Left colon (tissue), 2 donors: Measurements from ENCODE around the gene KATNB1. TPM values are rescaled to one million over a fixed set of nuclear protein-coding genes. Genes with fewer than 3 reads are reported as not detected.
"Not testable (repeated sequence)": the region's sequence is repeated elsewhere in the genome, so short reads cannot be mapped to it uniquely, and the experiment has no call there.

ENCODE experiments used
- ATAC-seq: fragments of 200-7000 bp; cut with Tn5 transposase; one replicate; pipeline ENCODE4 v1.9.1; 2020; ENCODE audit warnings: mild to moderate bottlenecking, moderate library complexity
- DNase-seq, 2 donors: peaks; one replicate each; pipeline ENCODE4 v3.0.0-alpha.2; 2020
- intact Hi-C, 2 donors: fragments of 100-400 bp; cut with DNase I in 1 of 2; cut with micrococcal nuclease in 1 of 2; formaldehyde crosslinking; loops; one replicate each; pipeline versions ENCODE4 v1.11.2 to v1.14.0; 2022; cut with DNase I, micrococcal nuclease
- total RNA-seq, 2 donors: library from RNA; stranded (reverse); fragmentation: NEBNext Ultra II Directional; extraction: Animal tissue kit (Norgen Biotek cat#: 25700); gene quantifications; one replicate each; pipeline ENCODE4 v1.2.1, GENCODE V29; 2021
- donor health status: DM: no; HTN: no; CAD: no.
- donor health status: DM: yes; HTN: yes; CAD: no.

KATNB1 gene
- total RNA-seq, 2 donors from 2014 or later, result 17.2 to 18.1 TPM

DNA sequence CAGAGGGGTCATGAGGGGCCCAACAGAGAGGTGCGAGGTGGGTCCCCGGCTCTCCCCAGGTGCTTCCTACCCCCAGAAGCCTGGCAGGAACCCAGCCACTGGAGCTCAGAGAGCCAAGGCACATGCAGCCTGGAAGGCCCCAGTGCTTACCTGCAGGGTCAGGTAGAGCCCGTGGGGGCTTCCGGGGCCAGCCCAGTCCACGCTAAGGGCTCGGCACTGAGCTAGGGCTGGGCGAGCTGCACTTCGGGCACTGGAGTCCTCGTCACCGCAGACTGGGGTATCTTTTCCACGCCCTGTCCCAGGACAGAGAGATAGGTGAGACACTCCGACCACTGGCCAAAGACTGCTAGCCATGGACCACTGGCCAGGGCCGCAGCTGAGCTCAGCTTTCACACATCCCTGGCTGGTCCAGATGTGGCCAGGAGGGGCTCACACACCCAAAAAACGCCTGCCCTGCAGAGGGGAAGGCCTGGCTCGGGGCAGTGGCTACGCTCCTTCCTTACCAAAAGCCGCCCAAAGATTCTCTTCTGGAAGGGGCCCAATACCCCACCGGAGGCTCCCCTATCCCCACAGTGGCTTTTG lies 59.4 kb downstream of the KATNB1 start:
- ATAC-seq, result no peak
- DNase-seq, result no peak
- intact Hi-C loops, result no loop called here

GRCh38 chr16:57795431-57795878 lies 59.9 kb downstream of the KATNB1 start:
- ATAC-seq (peak; percentile 38), DNase-seq (peak in 1 of 2 donors; percentile 41)
- intact Hi-C loops, result no loop called here

- ATAC-seq, DNase-seq, intact Hi-C loops: not testable (repeated sequence)
These were observed 60.4 kb downstream of the KATNB1 start for GRCh38 chr16:57796014-57796413.

DNA sequence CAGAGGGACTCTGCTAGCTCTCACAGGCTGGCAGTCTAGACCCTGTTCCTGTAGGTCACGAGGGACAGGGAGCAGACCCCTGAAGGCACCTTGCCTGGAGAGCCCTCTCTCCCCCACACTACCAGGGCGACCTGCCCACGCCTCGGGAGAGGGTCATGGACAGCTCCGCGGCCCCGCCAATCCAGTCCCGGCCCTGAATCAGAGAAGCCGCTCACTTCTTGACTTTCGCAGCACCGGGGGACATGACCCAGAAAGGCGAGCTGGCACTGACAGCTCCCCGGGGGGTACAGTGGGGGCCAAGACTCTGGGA lies 61.6 kb downstream of the KATNB1 start:
- ATAC-seq (no peak), DNase-seq (no peak)
- intact Hi-C loops, result no loop called here

- intact Hi-C loops, result no loop called here
- no peak for DNase-seq
- ATAC-seq, result peak; percentile 70
These were observed 62.1 kb downstream of the KATNB1 start for GRCh38 chr16:57797526-57798266.

- intact Hi-C loops, result no loop called here
- no peak for DNase-seq
- ATAC-seq, result no peak
These were observed 62.8 kb downstream of the KATNB1 start for GRCh38 chr16:57798267-57798810.

DNA sequence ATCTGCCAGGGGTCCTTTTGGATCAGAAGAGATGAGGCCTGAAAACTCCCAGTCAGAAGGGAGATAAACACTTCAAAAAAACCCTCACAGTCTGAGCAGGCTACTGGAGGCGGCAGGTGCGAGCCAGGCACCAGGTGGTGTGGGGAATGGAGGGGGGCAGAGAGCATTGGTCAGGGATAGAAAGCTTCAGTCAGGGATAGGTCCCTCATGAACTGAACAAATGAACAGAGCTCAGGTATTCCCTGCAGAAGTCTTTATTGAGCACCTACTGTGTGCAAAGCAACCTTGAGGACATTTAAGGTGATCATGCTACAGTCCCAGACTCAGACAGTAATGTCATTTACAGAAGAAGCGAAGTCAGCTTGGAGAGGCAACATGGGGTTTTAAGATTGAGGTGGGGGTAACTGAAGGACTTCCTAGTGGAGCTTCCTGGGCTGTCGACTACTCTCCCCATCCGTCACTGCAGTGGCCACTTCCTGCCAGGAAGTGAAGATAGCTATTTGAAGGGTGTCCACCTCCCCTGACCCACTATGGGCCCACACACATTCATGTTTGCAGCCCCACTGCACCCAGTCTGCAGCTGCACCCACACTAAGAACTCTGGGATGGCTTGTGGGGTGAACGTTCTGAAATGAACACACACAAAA lies 63.5 kb downstream of the KATNB1 start:
- ATAC-seq (no peak), DNase-seq (no peak)
- intact Hi-C loops, result no loop called here

- ATAC-seq, result no peak
- intact Hi-C loops, result no loop called here
- no peak for DNase-seq
These were observed 64.1 kb downstream of the KATNB1 start for GRCh38 chr16:57799600-57800199.

- DNase-seq (no peak), ATAC-seq (no peak)
- intact Hi-C loops, result no loop called here
These were observed 64.9 kb downstream of the KATNB1 start for GRCh38 chr16:57800200-57801097.

- intact Hi-C loops, result no loop called here
- ATAC-seq (no peak), DNase-seq (no peak)
These were observed 65.7 kb downstream of the KATNB1 start for GRCh38 chr16:57801098-57801808.

DNA sequence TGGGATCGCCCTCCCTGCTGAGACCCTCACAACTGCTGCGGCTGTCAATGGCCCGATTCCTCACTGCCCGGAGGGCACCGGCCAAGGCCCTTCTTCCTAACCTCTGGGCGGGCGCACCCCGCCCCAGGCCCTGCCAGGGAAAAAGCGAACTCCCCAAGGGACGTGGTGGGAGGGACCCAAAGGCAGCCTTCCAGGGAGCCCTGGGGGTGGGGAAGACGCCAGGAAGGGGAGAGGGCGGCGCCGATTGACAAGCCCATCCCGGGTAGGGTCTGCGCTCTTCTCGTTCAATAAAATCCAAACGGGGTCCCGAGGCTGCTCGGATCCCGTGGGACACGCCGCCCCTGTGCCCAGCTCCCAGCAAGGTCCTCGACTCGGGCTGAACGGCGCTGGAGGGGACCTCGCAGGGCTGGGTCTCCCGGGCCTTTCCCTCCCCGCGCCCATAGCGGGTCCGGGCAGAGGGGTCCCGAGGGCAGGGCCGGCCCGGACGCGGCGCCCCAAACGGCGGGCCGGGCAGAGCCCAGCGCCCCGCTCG lies 66.3 kb downstream of the KATNB1 start:
- intact Hi-C loops, result no loop called here
- ATAC-seq (no peak), DNase-seq (no peak)

GRCh38 chr16:57802341-57803133 lies 67.0 kb downstream of the KATNB1 start, which contains the start of gene KIFC3:
Gene KIFC3 (minus strand): TSS chr16:57802491. CDS start chr16:57798243, 4,248 bp downstream.
- intact Hi-C loops, result no loop called here
- DNase-seq (peak; percentile 69 to 76), ATAC-seq (peak; percentile 45)

DNA sequence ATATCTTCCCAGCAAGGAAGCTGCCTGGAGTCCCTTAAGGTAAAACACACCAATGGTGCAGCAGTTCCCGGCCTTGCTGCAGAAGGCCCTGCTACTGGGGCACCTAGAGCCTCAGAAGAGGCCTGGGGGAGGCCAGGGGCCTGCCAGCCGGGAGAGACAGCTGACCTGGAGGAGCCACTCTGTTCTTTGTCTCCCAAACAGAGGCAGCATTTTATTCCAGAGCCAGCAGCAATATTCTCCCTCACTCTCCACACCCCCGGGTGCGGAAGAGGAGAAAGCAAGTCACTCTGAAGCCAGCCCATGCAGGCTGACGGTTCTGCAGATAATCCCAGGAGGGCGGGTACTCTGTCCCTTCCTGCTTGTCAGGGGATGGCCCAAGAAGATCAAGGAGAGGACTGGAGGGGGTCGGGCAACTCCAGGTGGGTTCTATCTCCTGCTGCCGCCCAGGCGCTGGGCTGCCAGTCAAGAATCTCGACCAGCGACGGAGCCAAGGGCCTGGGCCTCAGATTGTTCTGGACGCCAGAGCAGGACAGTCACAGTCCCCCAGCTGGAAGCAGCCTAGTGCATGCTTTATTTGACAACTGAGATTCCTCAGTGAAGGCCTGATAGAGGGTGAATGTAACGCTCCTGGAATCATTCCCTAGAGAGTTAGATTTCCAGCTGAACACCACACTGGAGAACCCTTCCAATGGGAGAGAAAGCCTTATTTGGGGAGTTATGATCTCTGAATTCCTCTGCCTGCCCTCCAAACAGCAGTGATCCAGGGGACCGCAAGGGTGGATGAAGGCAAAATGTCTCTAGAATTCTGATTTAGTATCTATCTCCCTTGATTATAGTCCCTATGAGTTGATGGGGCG lies 67.8 kb downstream of the KATNB1 start:
- DNase-seq (no peak), ATAC-seq (no peak)
- intact Hi-C loops, result no loop called here

DNA sequence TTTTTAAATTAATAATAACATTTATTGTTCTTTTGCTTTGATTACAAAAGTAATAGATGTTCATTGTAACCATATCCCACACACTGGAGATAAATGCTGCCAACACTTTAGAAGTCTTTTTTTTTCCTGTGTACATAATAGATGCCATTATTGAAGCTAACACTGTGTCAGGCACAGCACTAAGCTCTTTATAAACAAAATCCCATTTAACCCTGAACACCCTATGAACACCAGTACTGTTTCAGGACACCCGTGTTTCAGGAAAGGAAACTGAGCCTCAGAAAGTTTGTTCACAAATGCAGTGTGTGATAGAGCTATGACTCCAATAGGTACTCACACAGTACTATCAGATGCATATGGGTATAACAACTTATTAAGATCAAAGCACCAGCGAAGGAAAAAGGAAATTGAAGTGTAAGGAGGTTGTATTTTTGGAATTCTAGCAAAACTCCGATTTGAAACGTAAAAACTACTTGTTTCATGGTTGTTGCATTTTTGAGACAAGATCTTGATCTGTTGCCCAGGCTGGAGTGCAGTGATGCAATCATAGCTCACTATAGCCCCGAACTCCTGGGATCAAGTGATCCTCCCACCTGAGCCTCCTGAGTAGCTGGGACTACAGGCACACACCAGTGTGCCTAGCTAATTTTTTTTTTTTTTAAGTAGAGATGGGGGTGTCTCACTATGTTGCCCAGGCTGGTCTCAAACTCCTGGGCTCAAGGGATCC lies 68.7 kb downstream of the KATNB1 start:
- DNase-seq (no peak), ATAC-seq (no peak)
- intact Hi-C loops, result no loop called here

DNA sequence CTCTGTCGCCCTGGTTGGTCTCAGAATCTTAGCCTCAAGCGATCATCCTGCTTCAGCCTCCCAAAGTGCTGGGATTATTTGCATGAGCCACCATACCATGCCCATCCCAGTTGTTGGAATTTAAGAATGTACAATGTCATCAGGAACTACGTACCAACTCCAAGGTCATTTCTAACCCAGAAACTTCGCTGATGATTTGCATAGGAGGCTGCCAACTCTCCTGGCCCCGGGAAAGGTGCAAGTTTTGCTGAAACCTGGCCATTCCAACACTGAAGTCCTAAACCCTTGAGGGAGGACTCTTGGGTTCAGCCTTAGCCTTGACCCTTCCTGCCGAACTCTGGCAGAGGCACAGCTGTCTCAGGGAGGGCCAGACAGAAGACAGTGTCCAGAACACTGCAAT lies 69.6 kb downstream of the KATNB1 start:
- DNase-seq, result no peak
- intact Hi-C loops, result no loop called here
- ATAC-seq, result no peak
